ENCODE data around the gene DPY30. TPM values are rescaled to one million over a fixed set of nuclear protein-coding genes. Genes with fewer than 3 reads are reported as not detected.

Gene DPY30
- total and polyA plus RNA-seq, 2 of the 4 experiments (the other 2 are of a cell fraction), result 65.2 to 85.2 TPM

Other genes starting within 250 kb of the DPY30 start
- gene MEMO1, start 28.8 kb downstream of the DPY30 start, total RNA-seq (2012; rRNA removed), result 23.7 and 33.6 TPM in 2 replicates
- 48.9 and 49.7 TPM in 2 replicates for gene MEMO1, start 28.8 kb downstream of the DPY30 start, polyA plus RNA-seq (2012; rRNA removed)
- 14.5 and 21.1 TPM in 2 replicates for gene SPAST, start 23.8 kb upstream of the DPY30 start, total RNA-seq (2012; rRNA removed)
- gene SPAST, start 23.8 kb upstream of the DPY30 start, polyA plus RNA-seq (2012; rRNA removed), result 4.8 and 5.3 TPM in 2 replicates
- 23.8 and 33.1 TPM in 2 replicates for gene SLC30A6, start 126.1 kb upstream of the DPY30 start, total RNA-seq (2012; rRNA removed)
- 8.2 and 9.8 TPM in 2 replicates for gene SLC30A6, start 126.1 kb upstream of the DPY30 start, polyA plus RNA-seq (2012; rRNA removed)
- gene NLRC4, start 225.1 kb upstream of the DPY30 start, total RNA-seq (2012; rRNA removed), result not detected in 2 replicates
- not detected in 2 replicates for gene NLRC4, start 225.1 kb upstream of the DPY30 start, polyA plus RNA-seq (2012; rRNA removed)
- gene YIPF4, start 238.1 kb upstream of the DPY30 start, total RNA-seq (2012; rRNA removed), result 3.6 and 15.8 TPM in 2 replicates
- gene YIPF4, start 238.1 kb upstream of the DPY30 start, polyA plus RNA-seq (2012; rRNA removed), result 4.1 and 6.8 TPM in 2 replicates